ENCODE data around the gene TSPAN18. TPM values are rescaled to one million over a fixed set of nuclear protein-coding genes. Genes with fewer than 3 reads are reported as not detected.

TSPAN18 gene
- total and polyA plus RNA-seq, 10 of the 15 experiments (the other 5 are each of a cell fraction or from before 2014, with no cell fraction given): 0.02 to 0.77 (median 0.13) TPM; not detected in 1

GRCh38 chr11:44819346-44819745 lies 92.6 kb downstream of the TSPAN18 start:
- BruUV-seq (replicated peaks): no TSS peak
- DNase-seq (ENCODE audit: low read depth, low spot score) (no peak), ATAC-seq (no peak), FAIRE-seq (no peak)
- RAD21 ChIA-PET (ENCODE audit: unreplicated experiment): no interaction called here
- no peaks in the 10 kb centered on the region for H3K4me1 ChIP-seq (ENCODE audit: control insufficient read depth, insufficient read depth, low read length)
- no peaks in the 10 kb centered on the region for H4K20me1 ChIP-seq (ENCODE audit: control insufficient read depth, insufficient read depth)
- in situ Hi-C loops (cut with MboI): no loop called here
- SMC1A ChIA-PET (ENCODE audit: uncharacterized antibody, unreplicated experiment): no interaction called here
- no peaks in the 10 kb centered on the region; the same call in 2 of the 3 replicates for H3K9me3 ChIP-seq (replicated peaks; ENCODE audit: control insufficient read depth, insufficient read depth, low read length)
- H3K4me3 ChIP-seq: no peak overlapping the region
- H3K27me3 ChIP-seq (replicated peaks in 1 of 2; ENCODE audit: control insufficient read depth in 2 of 2, insufficient read depth in 2 of 2, low read length in 1 of 2): no peaks in the 10 kb centered on the region; a peak in 1 of 4 replicates
- no peak overlapping the region for H3K27ac ChIP-seq (ENCODE audit: control insufficient read depth, insufficient read depth)
- no peak overlapping the region for H3K4me2 ChIP-seq (ENCODE audit: control insufficient read depth, insufficient read depth)
- TF ChIP-seq CTCF (IDR thresholded peaks at IDR 0.05 in 2 of 3, conservative IDR thresholded peaks at IDR 0.05 in 1 of 3; ENCODE audit: control insufficient read depth in 2 of 3, extremely low read depth in 1 of 3, insufficient read depth in 1 of 3, low read depth in 3 of 3, low read length in 3 of 3) (no peak), PAX8 (IDR thresholded peaks at IDR 0.05) (no peak), HCFC1 (IDR thresholded peaks at IDR 0.05; ENCODE audit: low read length) (no peak), PAX5 (IDR thresholded peaks at IDR 0.05; ENCODE audit: borderline replicate concordance, low read depth, low read length) (no peak), EGR1 (IDR thresholded peaks at IDR 0.05; ENCODE audit: borderline replicate concordance in 1 of 2, low read depth in 2 of 2, low read length in 2 of 2) (no peak), CEBPB (IDR thresholded peaks at IDR 0.05; ENCODE audit: borderline replicate concordance in 1 of 2, low read depth in 2 of 2, low read length in 2 of 2) (no peak), SPI1 (IDR thresholded peaks at IDR 0.05; ENCODE audit: borderline replicate concordance, insufficient read depth, low read depth, low read length) (no peak), TARDBP (IDR thresholded peaks at IDR 0.05; ENCODE audit: borderline replicate concordance) (no peak), RELA (IDR thresholded peaks at IDR 0.05; ENCODE audit: borderline replicate concordance, partially characterized antibody) (no peak)
- WGBS (ENCODE audit: insufficient coverage, insufficient replicate concordance, low lambda C conversion rate, missing lambda C conversion rate): 35% methylated on average over 8 of the region's 8 CpGs
- intact Hi-C loops (cut with micrococcal nuclease; ENCODE audit: unreplicated experiment): no loop called here
- POLR2A ChIA-PET: no interaction called here
- H3K79me2 ChIP-seq (ENCODE audit: control insufficient read depth, insufficient read depth, low read length): no peaks in the 10 kb centered on the region
- H2AFZ ChIP-seq (ENCODE audit: control insufficient read depth, low read depth, low read length): no peak overlapping the region
- CTCF ChIA-PET: no interaction called here
- H3K9ac ChIP-seq (ENCODE audit: control insufficient read depth, insufficient read depth, low read length): no peak overlapping the region
- H3K36me3 ChIP-seq (ENCODE audit: control insufficient read depth in 2 of 2, insufficient read depth in 2 of 2, low read length in 1 of 2): no peaks in the 10 kb centered on the region
